GM12878 (cell line): ENCODE results near the gene CCSER2. TPM values are rescaled to one million over a fixed set of nuclear protein-coding genes. Genes with fewer than 3 reads are reported as not detected.

Experiments used
- GABPA ChIP-seq: IDR thresholded peaks from 2 replicates; pipeline ENCODE4 v1.6.1; 2014; ENCODE audit warnings: antibody characterized with exemption, low read depth, mild to moderate bottlenecking, inconsistent platforms
- HDAC6 ChIP-seq: fragments of 200-600 bp; sonication (generic); IDR thresholded peaks from one replicate; pipeline ENCODE4 v1.8.0; 2017; ENCODE audit warnings: antibody characterized with exemption; ENCODE audit not compliant: unreplicated experiment
- LARP7 ChIP-seq: fragments of 450-650 bp; IDR thresholded peaks from 2 replicates; pipeline ENCODE4 v1.6.1; 2017; ENCODE audit warnings: mild to moderate bottlenecking
- MAX ChIP-seq: IDR thresholded peaks from 2 replicates; pipeline ENCODE4 v1.6.1; 2012; ENCODE audit warnings: low read depth, low read length, improper control_type of control experiment
- MTA2 ChIP-seq: fragments of 450-650 bp; IDR thresholded peaks from 2 replicates; pipeline ENCODE4 v1.6.1; 2016; ENCODE audit warnings: low read depth, mild to moderate bottlenecking, moderate library complexity
- MTA3 ChIP-seq: IDR thresholded peaks from 2 replicates; pipeline ENCODE4 v1.6.1; 2012; ENCODE audit warnings: low read length, inconsistent platforms, borderline replicate concordance
- NFXL1 ChIP-seq: fragments of 450-650 bp; IDR thresholded peaks from 2 replicates; pipeline ENCODE4 v1.6.1; 2017; ENCODE audit warnings: antibody characterized with exemption, mild to moderate bottlenecking, borderline replicate concordance
- NR2C2 ChIP-seq: IDR thresholded peaks from 2 replicates; pipeline ENCODE4 v1.6.1; 2011; ENCODE audit warnings: borderline replicate concordance, low read depth; ENCODE audit not compliant: control insufficient read depth, insufficient read length
- PAX5 ChIP-seq: IDR thresholded peaks from 2 replicates; pipeline ENCODE4 v1.6.1; 2011; ENCODE audit warnings: low read depth, low read length, borderline replicate concordance
- PBX3 ChIP-seq: IDR thresholded peaks from 2 replicates; pipeline ENCODE4 v1.6.1; 2011; ENCODE audit warnings: mild to moderate bottlenecking, low read depth, low read length, moderate library complexity; ENCODE audit not compliant: insufficient replicate concordance
- POLR2AphosphoS2 ChIP-seq: IDR thresholded peaks from 2 replicates; pipeline ENCODE4 v1.6.1; 2011; ENCODE audit warnings: low read depth, mild to moderate bottlenecking, low read length, improper control_type of control experiment, moderate library complexity
- RAD21 ChIP-seq: IDR thresholded peaks from 2 replicates; pipeline ENCODE4 v1.6.1; 2011; ENCODE audit warnings: mild to moderate bottlenecking, low read depth, low read length, moderate library complexity; ENCODE audit not compliant: insufficient read depth
- RAD51 ChIP-seq: fragments of 450-650 bp; IDR thresholded peaks from 2 replicates; pipeline ENCODE4 v1.6.1; 2016; ENCODE audit warnings: moderate library complexity, mild to moderate bottlenecking, inconsistent platforms
- RB1 ChIP-seq: fragments of 450-650 bp; formaldehyde crosslinking; IDR thresholded peaks from 2 replicates; pipeline ENCODE4 v1.6.1; 2017; ENCODE audit warnings: mild to moderate bottlenecking, borderline replicate concordance
- SIX5 ChIP-seq: IDR thresholded peaks from 2 replicates; pipeline ENCODE4 v1.6.1; 2011; ENCODE audit warnings: mild to moderate bottlenecking, low read depth, low read length, moderate library complexity; ENCODE audit not compliant: severe bottlenecking
- SMARCA5 ChIP-seq: fragments of 450-650 bp; IDR thresholded peaks from 2 replicates; pipeline ENCODE4 v1.6.1; 2017; ENCODE audit warnings: mild to moderate bottlenecking
- SMC3 ChIP-seq: IDR thresholded peaks from 2 replicates; pipeline ENCODE4 v1.6.1; 2011; ENCODE audit warnings: low read length, improper control_type of control experiment, borderline replicate concordance
- TBL1XR1 ChIP-seq: IDR thresholded peaks from 2 replicates; pipeline ENCODE4 v1.6.1; 2012; ENCODE audit warnings: low read depth, low read length, improper control_type of control experiment
- TCF3 ChIP-seq: IDR thresholded peaks from 2 replicates; pipeline ENCODE4 v1.6.1; 2012; ENCODE audit warnings: low read depth, mild to moderate bottlenecking, low read length, borderline replicate concordance; ENCODE audit not compliant: insufficient read depth
- ZBED1 ChIP-seq: IDR thresholded peaks from 2 replicates; pipeline ENCODE4 v1.6.1; 2016; ENCODE audit warnings: borderline replicate concordance
- ZBTB40 ChIP-seq: fragments of 450-650 bp; IDR thresholded peaks from 2 replicates; pipeline ENCODE4 v1.6.1; 2016; ENCODE audit warnings: mild to moderate bottlenecking, moderate library complexity, borderline replicate concordance
- ZNF687 ChIP-seq: fragments of 450-650 bp; IDR thresholded peaks from 2 replicates; pipeline ENCODE4 v1.6.1; 2017; ENCODE audit warnings: mild to moderate bottlenecking, moderate library complexity
- polyA plus RNA-seq, 11 experiments: library from polyadenylated mRNA; depleted of rRNA in 4 of 11; unstranded in 6 of 11; stranded (reverse) in 5 of 11; fragments of >200 nt; fragmentation: Nextera tagmentation in 4 of 11; fragmentation: Illumina TruSeq in 1 of 11; extraction: Ambion mirVana in 4 of 11; extraction: Trizol in 1 of 11; gene quantifications; 1 replicate in 1 of 11; 2 replicates in 10 of 11; pipeline versions ENCODE4 v1.2.1 to v1.2.3, GENCODE V29; 2011 to 2016; ENCODE audit warnings: inconsistent platforms in 2 of 11, missing spikeins in 2 of 11, low read depth in 1 of 11
- total RNA-seq, 4 experiments: library from RNA; depleted of rRNA in 3 of 4; stranded (reverse); fragments of >200 nt in 3 of 4; fragmentation: Illumina TruSeq in 1 of 4; extraction: Trizol in 1 of 4; gene quantifications; 2 replicates each; pipeline versions ENCODE4 v1.2.1 to v1.2.3, GENCODE V29; 2013 to 2021

Gene CCSER2
- total and polyA plus RNA-seq, 10 of the 15 experiments (the other 5 are each of a cell fraction or from before 2014, with no cell fraction given) = 4.7 to 18.8 (median 13.2) TPM

- TF ChIP-seq ZNF687 (no peak), RAD21 (peak; percentile 79), MTA3 (no peak), PAX5 (no peak), SMC3 (peak; percentile 66), SMARCA5 (no peak), HDAC6 (no peak), RAD51 (no peak), PBX3 (no peak), ZBED1 (no peak), LARP7 (peak; percentile 23; the same call in 1 of the 2 replicates), POLR2AphosphoS2 (no peak), TCF3 (no peak), TBL1XR1 (no peak), MAX (no peak), GABPA (no peak), MTA2 (no peak), RB1 (no peak), NFXL1 (no peak), NR2C2 (no peak), ZBTB40 (no peak), SIX5 (no peak)
Measured at GRCh38 chr10:84540617-84541288, 212.4 kb downstream of the CCSER2 start (continued).
